K562 (cell line): Measurements from ENCODE around the gene SETD1B. TPM values are rescaled to one million over a fixed set of nuclear protein-coding genes. Genes with fewer than 3 reads are reported as not detected.

ENCODE experiments used
- ATAC-seq: fragments of 200-7000 bp; cut with Tn5 transposase; 3 replicates; pipeline ENCODE4 v1.9.1; 2020; ENCODE audit warnings: moderate library complexity
- BruUV-seq: library from RNA; stranded (reverse); fragments of 400-500 nt; replicated peaks from 2 replicates; lab custom pipeline; 2021; lab: Mats Ljungman, UMichigan
- CTCF ChIA-PET: fragments of 300-600 bp; formaldehyde crosslinking; extraction: SDS; loops from one replicate; lab custom pipeline; 2021; ENCODE audit warnings: low intra/inter-chr PET ratio; lab: Yijun Ruan, JAX
- POLR2A ChIA-PET: fragments of 300-600, 350-650 bp; sonication (Branson Sonifier 250); formaldehyde crosslinking; extraction: SDS; loops from one replicate; lab custom pipeline; 2021; ENCODE audit warnings: antibody characterized with exemption, inconsistent platforms; lab: Yijun Ruan, JAX
- DNase-seq, 4 experiments: peaks; one replicate each; pipeline versions ENCODE4 v3.0.0 to v3.0.0-alpha.2; 2011 to 2018; ENCODE audit warnings: low spot score in 3 of 4, mixed read lengths in 3 of 4; ENCODE audit errors: extremely low read depth in 1 of 4
- FAIRE-seq: peaks from 2 replicates; lab custom pipeline; 2011; peaks lifted over from hg19 to GRCh38; lab: Jason Lieb, UNC
- H2AFZ ChIP-seq: 2 replicates; pipeline ENCODE4 v1.6.0; 2011; ENCODE audit warnings: low read depth, low read length, control low read depth, inconsistent platforms
- H3K27ac ChIP-seq: fragments of 200-600 bp; 3 replicates; pipeline ENCODE4 v1.8.0; 2011; ENCODE audit warnings: low read depth, mild to moderate bottlenecking, control low read depth, inconsistent platforms, low read length, moderate library complexity, mixed read lengths; ENCODE audit errors: extremely low read depth
- H3K27me3 ChIP-seq, 2 experiments: fragments of 300-600 bp in 1 of 2; 2 replicates in 1 of 2; 3 replicates in 1 of 2; pipeline versions ENCODE4 v1.6.0 to v1.8.0; 2011; ENCODE audit warnings: inconsistent platforms in 2 of 2, low read length in 2 of 2, mild to moderate bottlenecking in 1 of 2, mixed read lengths in 1 of 2, moderate library complexity in 1 of 2; ENCODE audit not compliant: control insufficient read depth in 2 of 2, insufficient read depth in 2 of 2
- H3K36me3 ChIP-seq: fragments of 300-600 bp; 3 replicates; pipeline ENCODE4 v1.8.0; 2011; ENCODE audit warnings: mild to moderate bottlenecking, low read length, inconsistent platforms; ENCODE audit not compliant: control insufficient read depth, insufficient read depth
- H3K4me1 ChIP-seq, 2 experiments: fragments of 200-600 bp in 1 of 2; replicated peaks in 1 of 2; 2 replicates in 1 of 2; 3 replicates in 1 of 2; pipeline versions ENCODE4 v1.5.1 to v1.8.0; 2011; ENCODE audit warnings: inconsistent platforms in 2 of 2, low read length in 2 of 2, mild to moderate bottlenecking in 1 of 2, mixed read lengths in 1 of 2, moderate library complexity in 1 of 2; ENCODE audit not compliant: control insufficient read depth in 2 of 2, insufficient read depth in 2 of 2
- H3K4me2 ChIP-seq: 2 replicates; pipeline ENCODE4 v1.6.1; 2011; ENCODE audit warnings: low read length, control low read depth, inconsistent platforms, mixed read lengths; ENCODE audit not compliant: insufficient read depth
- H3K4me3 ChIP-seq: fragments of 200-600 bp; sonication (generic), shearing (Covaris generic); 2 replicates; pipeline ENCODE4 v1.5.1; 2016; ENCODE audit warnings: control low read depth, inconsistent platforms
- H3K79me2 ChIP-seq: fragments of 200-600 bp; 3 replicates; pipeline ENCODE4 v1.8.0; 2011; ENCODE audit warnings: low read length, inconsistent platforms; ENCODE audit not compliant: control insufficient read depth, insufficient read depth
- H3K9ac ChIP-seq, 2 experiments: 2 replicates each; pipeline versions ENCODE4 v1.6.0 to v1.6.1; 2011; ENCODE audit warnings: low read depth in 2 of 2, low read length in 2 of 2, control low read depth in 1 of 2, inconsistent platforms in 1 of 2, mild to moderate bottlenecking in 1 of 2, mixed read lengths in 1 of 2; ENCODE audit not compliant: insufficient read depth in 1 of 2
- H3K9me1 ChIP-seq: one replicate; pipeline ENCODE4 v1.6.0; 2011; ENCODE audit warnings: inconsistent platforms, mild to moderate bottlenecking, low read length, moderate library complexity; ENCODE audit not compliant: control insufficient read depth, insufficient read depth
- H3K9me3 ChIP-seq: replicated peaks from 2 replicates; pipeline ENCODE4 v1.5.1; 2011; ENCODE audit warnings: low read depth, low read length, inconsistent platforms; ENCODE audit not compliant: control insufficient read depth, insufficient read depth
- H4K20me1 ChIP-seq: replicated peaks from 2 replicates; pipeline ENCODE4 v1.6.1; 2011; ENCODE audit warnings: low read length, inconsistent platforms, mixed read lengths; ENCODE audit not compliant: control insufficient read depth, insufficient read depth
- CHD7 ChIP-seq: fragments of 200-600 bp; sonication (generic); IDR thresholded peaks from one replicate; pipeline ENCODE4 v1.6.1; 2012; ENCODE audit warnings: mild to moderate bottlenecking, low read depth, low read length, inconsistent platforms
- GABPB2 ChIP-seq: fragments of 250-450 bp; sonication (Bioruptor Pico); conservative IDR thresholded peaks from 2 replicates; pipeline ENCODE4 v1.5.1; 2021; ENCODE audit warnings: mild to moderate bottlenecking
- LEF1 ChIP-seq: fragments of 450-650 bp; IDR thresholded peaks from 2 replicates; pipeline ENCODE4 v1.6.1; 2016; ENCODE audit warnings: mild to moderate bottlenecking
- NFYB ChIP-seq: IDR thresholded peaks from 2 replicates; pipeline ENCODE4 v1.6.1; 2011; ENCODE audit warnings: mild to moderate bottlenecking, moderate library complexity; ENCODE audit not compliant: insufficient read length; ENCODE audit errors: extremely low read depth
- PHF20 ChIP-seq: fragments of 450-650 bp; IDR thresholded peaks from 2 replicates; pipeline ENCODE4 v1.6.1; 2018; ENCODE audit not compliant: partially characterized antibody
- SAFB ChIP-seq: fragments of 200-400 bp; formaldehyde crosslinking; IDR thresholded peaks from 2 replicates; pipeline ENCODE4 v1.6.1; 2017; ENCODE audit warnings: low read depth, low read length, borderline replicate concordance
- SETDB1 ChIP-seq: IDR thresholded peaks from one replicate; pipeline ENCODE4 v1.6.1; 2012; ENCODE audit warnings: low read length, control low read depth, inconsistent platforms
- SREBF1 ChIP-seq: fragments of 150-350 bp; IDR thresholded peaks from 2 replicates; pipeline ENCODE4 v1.6.1; 2014; ENCODE audit warnings: antibody characterized with exemption, low read depth, low read length, borderline replicate concordance
- ZNF239 ChIP-seq: fragments of 250-450 bp; sonication (Bioruptor Pico); IDR thresholded peaks from 2 replicates; pipeline ENCODE4 v1.4.0; 2020; ENCODE audit warnings: mild to moderate bottlenecking
- WGBS: fragments of 100-300 bp; shearing (Covaris generic); methylation state at CpG from one replicate; pipeline ENCODE4 v1.1.6; 2016; ENCODE audit warnings: low coverage, mixed read lengths; ENCODE audit not compliant: insufficient coverage; ENCODE audit errors: missing lambda C conversion rate; 5-methylcytosine and 5-hydroxymethylcytosine counted together
- in situ Hi-C: fragments of 300-500 bp; cut with MboI; formaldehyde crosslinking; loops from 4 replicates; pipeline ENCODE4 v1.15.0; 2018; ENCODE audit warnings: inconsistent platforms, mixed read lengths
- intact Hi-C: fragments of 100-400 bp; cut with micrococcal nuclease; formaldehyde crosslinking; loops from 2 replicates; pipeline ENCODE4 v1.14.2; 2022
- polyA plus RNA-seq, 8 experiments: library from polyadenylated mRNA; depleted of rRNA in 4 of 8; stranded (reverse) in 5 of 8; unstranded in 3 of 8; fragments of >200 nt; fragmentation: Nextera tagmentation in 2 of 8; fragmentation: Illumina TruSeq in 1 of 8; extraction: Ambion mirVana in 2 of 8; extraction: Trizol in 1 of 8; gene quantifications; 2 replicates each; pipeline versions ENCODE4 v1.2.1 to v1.2.3, GENCODE V29; 2011 to 2014; ENCODE audit warnings: inconsistent platforms in 1 of 8, missing spikeins in 1 of 8
- total RNA-seq, 7 experiments: library from RNA; depleted of rRNA in 6 of 7; stranded (reverse); fragments of >200 nt in 6 of 7; fragmentation: Illumina TruSeq in 2 of 7; extraction: Trizol in 2 of 7; gene quantifications; 2 replicates each; pipeline versions ENCODE4 v1.2.1 to v1.2.3, GENCODE V29; 2011 to 2021; ENCODE audit warnings: low replicate concordance in 1 of 7
- TF ChIP-seq, protein P1 (sequence below): sonication (generic); formaldehyde crosslinking; IDR thresholded peaks from 2 replicates; pipeline ENCODE4 v1.8.1; 2023; ENCODE audit warnings: mild to moderate bottlenecking, missing genetic modification reagents

The SETD1B gene
- total and polyA plus RNA-seq, 9 of the 15 experiments (the other 6 are each of a cell fraction or from before 2014, with no cell fraction given) = 0.48 to 26.6 (median 2.3) TPM

DNA sequence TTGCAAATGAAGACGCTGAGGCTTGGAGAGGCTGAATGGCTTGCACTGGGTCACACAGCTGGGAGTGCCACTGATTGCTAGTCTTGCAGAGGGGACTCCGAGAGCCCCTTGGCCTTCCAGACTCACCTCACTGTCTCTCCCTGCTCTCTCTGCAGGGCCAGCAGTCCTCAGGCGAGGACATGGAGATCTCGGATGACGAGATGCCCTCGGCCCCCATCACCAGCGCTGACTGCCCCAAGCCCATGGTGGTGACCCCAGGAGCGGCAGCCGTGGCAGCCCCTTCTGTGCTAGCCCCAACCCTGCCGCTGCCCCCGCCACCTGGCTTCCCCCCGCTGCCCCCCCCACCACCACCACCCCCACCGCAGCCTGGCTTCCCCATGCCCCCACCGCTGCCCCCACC lies 10.1 kb downstream of the SETD1B start:
- no peaks in the 10 kb centered on the region for H3K9me3 ChIP-seq
- H3K27me3 ChIP-seq = no peaks in the 10 kb centered on the region
- H3K36me3 ChIP-seq = peaks cover 85% of the 10 kb centered on the region
- ATAC-seq (no peak), FAIRE-seq (no peak), DNase-seq (no peak)
- peaks cover 22 to 50% of the 10 kb centered on the region in 2 experiments for H3K4me1 ChIP-seq
- 93% methylated on average over 8 of the region's 14 CpGs for WGBS
- H3K4me2 ChIP-seq = no peak overlapping the region
- no peaks in the 10 kb centered on the region for H3K9me1 ChIP-seq
- no peak overlapping the region for H3K27ac ChIP-seq
- no peak overlapping the region for H2AFZ ChIP-seq
- peaks cover 47% of the 10 kb centered on the region for H3K79me2 ChIP-seq
- H3K9ac ChIP-seq = no peak overlapping the region
- intact Hi-C loops (loop anchor here (2.0 kb wide), 1 partner anchor 75 kb away; the partner anchor contains the start of gene PSMD9), in situ Hi-C loops (no loop called here)
- H3K4me3 ChIP-seq = no peak overlapping the region
- ChIA-PET CTCF (interaction anchor here (0.6 to 5.5 kb wide), 2 partner anchors 19 to 75 kb away, joined by 3 to 73 read pairs; partner anchors contain the start of gene RHOF), POLR2A (interaction anchor here (12.1 kb wide), 1 partner anchor 19 kb away, joined by 194 read pairs; the partner anchor contains the start of gene RHOF)
- no TSS peak for BruUV-seq
- peaks cover 24% of the 10 kb centered on the region for H4K20me1 ChIP-seq
- TF ChIP-seq SREBF1 (no peak), GABPB2 (CRISPR knock-in tag) (no peak), ZNF239 (CRISPR knock-in tag) (no peak), NFYB (no peak), CHD7 (no peak), SAFB (no peak), LEF1 (no peak), SETDB1 (no peak), PHF20 (no peak)
- TF ChIP-seq, protein P1, sequence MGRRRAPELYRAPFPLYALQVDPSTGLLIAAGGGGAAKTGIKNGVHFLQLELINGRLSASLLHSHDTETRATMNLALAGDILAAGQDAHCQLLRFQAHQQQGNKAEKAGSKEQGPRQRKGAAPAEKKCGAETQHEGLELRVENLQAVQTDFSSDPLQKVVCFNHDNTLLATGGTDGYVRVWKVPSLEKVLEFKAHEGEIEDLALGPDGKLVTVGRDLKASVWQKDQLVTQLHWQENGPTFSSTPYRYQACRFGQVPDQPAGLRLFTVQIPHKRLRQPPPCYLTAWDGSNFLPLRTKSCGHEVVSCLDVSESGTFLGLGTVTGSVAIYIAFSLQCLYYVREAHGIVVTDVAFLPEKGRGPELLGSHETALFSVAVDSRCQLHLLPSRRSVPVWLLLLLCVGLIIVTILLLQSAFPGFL (CRISPR knock-in tag) = no peak
